ENCODE data around the gene RUBCN. TPM values are rescaled to one million over a fixed set of nuclear protein-coding genes. Genes with fewer than 3 reads are reported as not detected.
A peak's percentile ranks its signal among the peaks of the same experiment; 100 is the strongest.
"Not testable (repeated sequence)": the region's sequence is repeated elsewhere in the genome, so short reads cannot be mapped to it uniquely, and the experiment has no call there.

The RUBCN gene
- total RNA-seq, 4 donors from 2014 or later, result 26.9 to 44.3 (median 35.0) TPM

- Histone ChIP-seq H3K27me3 (no peaks in the 10 kb centered on the region), H3K36me3 (peaks cover 0 to 26% (median 0%) of the 10 kb centered on the region in 3 donors), H3K9me3 (no peaks in the 10 kb centered on the region), H3K4me1 (peaks cover 10 to 32% (median 13%) of the 10 kb centered on the region in 3 donors), H3K4me3 (no peak overlapping the region), H3K27ac (peak overlapping the region; percentile 81 to 90 (median 86))
- TF ChIP-seq POLR2A (IDR thresholded peaks at IDR 0.05) (no peak), CTCF (IDR thresholded peaks at IDR 0.05) (no peak)
- WGBS, 2 donors, result 72 to 85% methylated on average over 4 of the region's 4 CpGs
- intact Hi-C loops (cut with DNase I), result no loop called here
- DNase-seq, result no peak
Measured at GRCh38 chr3:197713477-197713822, 23.3 kb downstream of the RUBCN start.

- Histone ChIP-seq H3K9me3 (no peaks in the 10 kb centered on the region), H3K27me3 (no peaks in the 10 kb centered on the region), H3K4me3 (peak overlapping the region in 3 of 4 donors; percentile 28 to 55 (median 37)), H3K36me3 (peaks cover 0 to 22% (median 0%) of the 10 kb centered on the region in 3 donors), H3K27ac (peak overlapping the region; percentile 81 to 90 (median 86)), H3K4me1 (peaks cover 10 to 30% (median 13%) of the 10 kb centered on the region in 3 donors)
- peak; percentile 48 for DNase-seq
- 0% methylated on average over 6 to 9 of the region's 9 CpGs for WGBS, 2 donors
- no peak for TF ChIP-seq CTCF (IDR thresholded peaks at IDR 0.05)
- TF ChIP-seq POLR2A (IDR thresholded peaks at IDR 0.05), result peak in 3 of 4 donors; percentile 34 to 69 (median 39)
- intact Hi-C loops (cut with DNase I), result no loop called here
Measured at GRCh38 chr3:197711973-197712707, 24.6 kb downstream of the RUBCN start.

GRCh38 chr3:197710965-197711364, 25.7 kb downstream of the RUBCN start:
- Histone ChIP-seq H3K27ac (peak overlapping the region in 2 of 4 donors; percentile 85 to 90), H3K4me1 (peaks cover 10 to 30% (median 13%) of the 10 kb centered on the region in 3 donors), H3K36me3 (peaks cover 0 to 17% (median 0%) of the 10 kb centered on the region in 3 donors)
- intact Hi-C loops (cut with DNase I); H3K9me3 ChIP-seq; H3K27me3 ChIP-seq; DNase-seq; H3K4me3 ChIP-seq: not testable (repeated sequence)
- 84 to 87% methylated on average over 5 of the region's 5 CpGs for WGBS, 2 donors

- Histone ChIP-seq H3K27me3 (no peaks in the 10 kb centered on the region), H3K27ac (no peak overlapping the region), H3K4me1 (peaks cover 10 to 28% (median 13%) of the 10 kb centered on the region in 3 donors), H3K36me3 (peaks cover 0 to 27% (median 4%) of the 10 kb centered on the region in 3 donors), H3K4me3 (no peak overlapping the region), H3K9me3 (no peaks in the 10 kb centered on the region)
- 86% methylated on average over 7 to 9 of the region's 9 CpGs for WGBS, 2 donors
- TF ChIP-seq POLR2A (IDR thresholded peaks at IDR 0.05) (no peak), CTCF (IDR thresholded peaks at IDR 0.05) (no peak)
- DNase-seq, result no peak
- intact Hi-C loops (cut with DNase I), result no loop called here
Measured at GRCh38 chr3:197709135-197709534, 27.6 kb downstream of the RUBCN start.

- Histone ChIP-seq H3K36me3 (peaks cover 0 to 50% (median 10%) of the 10 kb centered on the region in 3 donors), H3K4me3 (no peak overlapping the region), H3K4me1 (peaks cover 0 to 6% (median 0%) of the 10 kb centered on the region in 3 donors), H3K27ac (no peak overlapping the region), H3K9me3 (no peaks in the 10 kb centered on the region), H3K27me3 (no peaks in the 10 kb centered on the region)
- no peak for DNase-seq
- intact Hi-C loops (cut with DNase I), result no loop called here
- TF ChIP-seq CTCF (IDR thresholded peaks at IDR 0.05) (no peak), POLR2A (IDR thresholded peaks at IDR 0.05) (no peak)
- 86 to 96% methylated on average over 7 of the region's 7 CpGs for WGBS, 2 donors
Measured at GRCh38 chr3:197706658-197707057, 30.0 kb downstream of the RUBCN start.

All from esophagus squamous epithelium (tissue), 5 donors.